ENCODE data around the gene PRICKLE3.

Gene PRICKLE3

GRCh38 chrX:49186125-49187027 lies at the start of gene PRICKLE3:
PRICKLE3 (minus strand) TSS chrX:49186373; CDS start chrX:49186297, 76 bp downstream.
- peak in 1 of 2 experiments; percentile 36 for DNase-seq

GRCh38 chrX:49233887-49234555 lies 47.8 kb upstream of the PRICKLE3 start:
- DNase-seq = no peak

GRCh38 chrX:49233176-49233575 lies 47.0 kb upstream of the PRICKLE3 start, which contains the start of gene CACNA1F:
CACNA1F (minus strand) TSS chrX:49233340; CDS start chrX:49233309, 31 bp downstream.
- DNase-seq = no peak

- DNase-seq = no peak
These were observed 46.4 kb upstream of the PRICKLE3 start for GRCh38 chrX:49232525-49232924.

- DNase-seq = no peak
These were observed 45.3 kb upstream of the PRICKLE3 start for GRCh38 chrX:49231333-49232000.

GRCh38 chrX:49230500-49231232 lies 44.5 kb upstream of the PRICKLE3 start:
- DNase-seq = no peak

GRCh38 chrX:49228185-49228584 lies 42.0 kb upstream of the PRICKLE3 start:
- DNase-seq = no peak

- no peak for DNase-seq
These were observed 41.6 kb upstream of the PRICKLE3 start for GRCh38 chrX:49227726-49228125.

GRCh38 chrX:49226946-49227345 lies 40.8 kb upstream of the PRICKLE3 start:
- no peak for DNase-seq

- DNase-seq = no peak
These were observed 39.7 kb upstream of the PRICKLE3 start for GRCh38 chrX:49225858-49226257.

- no peak for DNase-seq
These were observed 35.7 kb upstream of the PRICKLE3 start for GRCh38 chrX:49221868-49222267.

GRCh38 chrX:49220100-49220499 lies 33.9 kb upstream of the PRICKLE3 start:
- DNase-seq = no peak

GRCh38 chrX:49214996-49215526 lies 28.9 kb upstream of the PRICKLE3 start:
- no peak for DNase-seq

GRCh38 chrX:49214416-49214815 lies 28.2 kb upstream of the PRICKLE3 start:
- no peak for DNase-seq

GRCh38 chrX:49212861-49213260 lies 26.7 kb upstream of the PRICKLE3 start:
- no peak for DNase-seq

- no peak for DNase-seq
These were observed 26.0 kb upstream of the PRICKLE3 start for GRCh38 chrX:49212209-49212608.

GRCh38 chrX:49211074-49211473 lies 24.9 kb upstream of the PRICKLE3 start:
- DNase-seq = no peak

- no peak for DNase-seq
These were observed 24.2 kb upstream of the PRICKLE3 start for GRCh38 chrX:49210406-49210805.

- DNase-seq = no peak
These were observed 23.5 kb upstream of the PRICKLE3 start for GRCh38 chrX:49209434-49210251.

GRCh38 chrX:49208399-49208798 lies 22.2 kb upstream of the PRICKLE3 start:
- DNase-seq = no peak

- DNase-seq = no peak
These were observed 20.4 kb upstream of the PRICKLE3 start for GRCh38 chrX:49206543-49206942.

- no peak for DNase-seq
These were observed 19.3 kb upstream of the PRICKLE3 start for GRCh38 chrX:49205443-49205842.
